DND-41 (cell line): Measurements from ENCODE around the gene DRC7.

Experiments used
- ATAC-seq: fragments of 200-7000 bp; cut with Tn5 transposase; 3 replicates; pipeline ENCODE4 v1.9.1; 2021; ENCODE audit warnings: low read depth; ENCODE audit not compliant: insufficient read depth
- DNase-seq: peaks from one replicate; pipeline ENCODE4 v3.0.0-alpha.2; 2020
- H2AFZ ChIP-seq: 2 replicates; pipeline ENCODE4 v1.6.0; 2012; ENCODE audit warnings: low read depth, low read length
- H3K27ac ChIP-seq: 2 replicates; pipeline ENCODE4 v1.5.1; 2012; ENCODE audit warnings: low read length, inconsistent platforms
- H3K27me3 ChIP-seq: fragments of 200-600 bp; sonication (generic); 2 replicates; pipeline ENCODE4 v1.6.0; 2012; ENCODE audit warnings: low read length, mild to moderate bottlenecking, inconsistent platforms; ENCODE audit not compliant: insufficient read depth, poor library complexity
- H3K36me3 ChIP-seq: 2 replicates; pipeline ENCODE4 v1.5.1; 2012; ENCODE audit warnings: low read length, inconsistent platforms; ENCODE audit not compliant: insufficient read depth
- H3K4me1 ChIP-seq: 2 replicates; pipeline ENCODE4 v1.5.1; 2012; ENCODE audit warnings: mild to moderate bottlenecking, low read length; ENCODE audit not compliant: insufficient read depth
- H3K4me2 ChIP-seq: 2 replicates; pipeline ENCODE4 v1.6.0; 2012; ENCODE audit warnings: mild to moderate bottlenecking, moderate library complexity, low read length, inconsistent platforms; ENCODE audit not compliant: insufficient read depth
- H3K4me3 ChIP-seq, 2 experiments: fragments of 200-600 bp in 1 of 2; shearing (Covaris generic) in 1 of 2; 2 replicates each; pipeline ENCODE4 v1.5.1; 2012 to 2016; ENCODE audit warnings: inconsistent platforms in 2 of 2, low read length in 2 of 2, mild to moderate bottlenecking in 2 of 2, low read depth in 1 of 2, moderate library complexity in 1 of 2
- H3K79me2 ChIP-seq: 2 replicates; pipeline ENCODE4 v1.6.0; 2012; ENCODE audit warnings: low read length, inconsistent platforms; ENCODE audit not compliant: insufficient read depth
- H3K9ac ChIP-seq: 2 replicates; pipeline ENCODE4 v1.6.0; 2012; ENCODE audit warnings: low read depth, mild to moderate bottlenecking, inconsistent platforms, low read length, moderate library complexity
- H3K9me3 ChIP-seq: 2 replicates; pipeline ENCODE4 v1.5.1; 2012; ENCODE audit warnings: low read length, moderate library complexity, mild to moderate bottlenecking, inconsistent platforms; ENCODE audit not compliant: insufficient read depth, severe bottlenecking
- H4K20me1 ChIP-seq: 2 replicates; pipeline ENCODE4 v1.6.0; 2012; ENCODE audit warnings: low read length; ENCODE audit not compliant: insufficient read depth
- EZH2 ChIP-seq: IDR thresholded peaks from 3 replicates; pipeline ENCODE4 v1.6.1; 2012; ENCODE audit warnings: borderline replicate concordance, low read depth, mild to moderate bottlenecking, moderate library complexity, low read length, inconsistent platforms; ENCODE audit not compliant: severe bottlenecking
- TF ChIP-seq, protein P1 (sequence below): IDR thresholded peaks from 2 replicates; pipeline ENCODE4 v1.5.1; 2012; ENCODE audit warnings: borderline replicate concordance, low read length, moderate library complexity, mild to moderate bottlenecking; ENCODE audit not compliant: poor library complexity, severe bottlenecking; ENCODE audit errors: extremely low read depth

Gene DRC7

GRCh38 chr16:57751539-57752202 lies 57.1 kb downstream of the DRC7 start:
- Histone ChIP-seq H3K9ac (no peak overlapping the region), H3K4me3 (no peak overlapping the region), H3K9me3 (no peaks in the 10 kb centered on the region), H2AFZ (no peak overlapping the region), H3K4me1 (no peaks in the 10 kb centered on the region), H4K20me1 (peaks cover 1% of the 10 kb centered on the region; the same call in 1 of the 2 replicates), H3K27ac (no peak overlapping the region), H3K36me3 (peaks cover 85% of the 10 kb centered on the region), H3K27me3 (no peaks in the 10 kb centered on the region), H3K79me2 (no peaks in the 10 kb centered on the region), H3K4me2 (no peak overlapping the region)
- no peak for ATAC-seq
- TF ChIP-seq, protein P1, sequence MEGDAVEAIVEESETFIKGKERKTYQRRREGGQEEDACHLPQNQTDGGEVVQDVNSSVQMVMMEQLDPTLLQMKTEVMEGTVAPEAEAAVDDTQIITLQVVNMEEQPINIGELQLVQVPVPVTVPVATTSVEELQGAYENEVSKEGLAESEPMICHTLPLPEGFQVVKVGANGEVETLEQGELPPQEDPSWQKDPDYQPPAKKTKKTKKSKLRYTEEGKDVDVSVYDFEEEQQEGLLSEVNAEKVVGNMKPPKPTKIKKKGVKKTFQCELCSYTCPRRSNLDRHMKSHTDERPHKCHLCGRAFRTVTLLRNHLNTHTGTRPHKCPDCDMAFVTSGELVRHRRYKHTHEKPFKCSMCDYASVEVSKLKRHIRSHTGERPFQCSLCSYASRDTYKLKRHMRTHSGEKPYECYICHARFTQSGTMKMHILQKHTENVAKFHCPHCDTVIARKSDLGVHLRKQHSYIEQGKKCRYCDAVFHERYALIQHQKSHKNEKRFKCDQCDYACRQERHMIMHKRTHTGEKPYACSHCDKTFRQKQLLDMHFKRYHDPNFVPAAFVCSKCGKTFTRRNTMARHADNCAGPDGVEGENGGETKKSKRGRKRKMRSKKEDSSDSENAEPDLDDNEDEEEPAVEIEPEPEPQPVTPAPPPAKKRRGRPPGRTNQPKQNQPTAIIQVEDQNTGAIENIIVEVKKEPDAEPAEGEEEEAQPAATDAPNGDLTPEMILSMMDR = no peak
- no peak for DNase-seq

DNA sequence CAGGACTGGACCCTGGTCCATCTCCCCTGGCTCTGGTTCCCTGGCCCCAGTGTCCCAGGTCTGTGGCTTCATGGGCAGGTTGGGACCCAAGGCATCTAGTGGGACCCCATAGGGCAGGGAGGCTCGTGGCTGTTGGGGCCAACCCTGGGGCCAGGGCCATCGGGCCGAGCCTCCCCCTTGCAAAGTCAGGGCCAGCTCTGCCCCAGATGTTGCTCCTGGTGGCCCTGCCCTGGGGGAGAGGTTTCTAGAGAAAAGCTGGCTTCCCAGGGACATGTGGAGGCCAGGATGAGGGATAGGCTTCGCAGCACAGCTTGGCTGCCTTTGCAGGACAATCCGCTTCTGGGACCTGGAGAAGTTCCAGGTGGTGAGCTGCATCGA lies 57.6 kb downstream of the DRC7 start:
- no peak overlapping the region for H3K4me3 ChIP-seq
- H3K27ac ChIP-seq = no peak overlapping the region
- no peaks in the 10 kb centered on the region for H3K27me3 ChIP-seq
- H4K20me1 ChIP-seq = peaks cover 5% of the 10 kb centered on the region
- no peaks in the 10 kb centered on the region for H3K4me1 ChIP-seq
- peaks cover 87% of the 10 kb centered on the region for H3K36me3 ChIP-seq
- TF ChIP-seq EZH2 = no peak
- TF ChIP-seq, protein P1 = no peak
- H3K4me2 ChIP-seq = no peak overlapping the region
- no peak overlapping the region for H3K9ac ChIP-seq
- DNase-seq (no peak), ATAC-seq (no peak)
- no peaks in the 10 kb centered on the region for H3K9me3 ChIP-seq
- H2AFZ ChIP-seq = no peak overlapping the region
- no peaks in the 10 kb centered on the region for H3K79me2 ChIP-seq

- Histone ChIP-seq H4K20me1 (peaks cover 10% of the 10 kb centered on the region), H3K27me3 (no peaks in the 10 kb centered on the region), H2AFZ (no peak overlapping the region), H3K9me3 (no peaks in the 10 kb centered on the region), H3K4me3 (no peak overlapping the region), H3K9ac (no peak overlapping the region), H3K4me2 (no peak overlapping the region), H3K4me1 (no peaks in the 10 kb centered on the region), H3K79me2 (no peaks in the 10 kb centered on the region), H3K36me3 (peaks cover 87% of the 10 kb centered on the region), H3K27ac (no peak overlapping the region)
- TF ChIP-seq, protein P1 = no peak
- no peak for TF ChIP-seq EZH2
- ATAC-seq (no peak), DNase-seq (no peak)
Observed at GRCh38 chr16:57752581-57753447, 58.2 kb downstream of the DRC7 start.
